Measurements from ENCODE around the gene SULT1A1. TPM values are rescaled to one million over a fixed set of nuclear protein-coding genes. Genes with fewer than 3 reads are reported as not detected.

SULT1A1 gene
- total and polyA plus RNA-seq, 2 of the 13 experiments (the other 11 are each of a cell fraction or from before 2014, with no cell fraction given), result 114 to 147 TPM

DNA sequence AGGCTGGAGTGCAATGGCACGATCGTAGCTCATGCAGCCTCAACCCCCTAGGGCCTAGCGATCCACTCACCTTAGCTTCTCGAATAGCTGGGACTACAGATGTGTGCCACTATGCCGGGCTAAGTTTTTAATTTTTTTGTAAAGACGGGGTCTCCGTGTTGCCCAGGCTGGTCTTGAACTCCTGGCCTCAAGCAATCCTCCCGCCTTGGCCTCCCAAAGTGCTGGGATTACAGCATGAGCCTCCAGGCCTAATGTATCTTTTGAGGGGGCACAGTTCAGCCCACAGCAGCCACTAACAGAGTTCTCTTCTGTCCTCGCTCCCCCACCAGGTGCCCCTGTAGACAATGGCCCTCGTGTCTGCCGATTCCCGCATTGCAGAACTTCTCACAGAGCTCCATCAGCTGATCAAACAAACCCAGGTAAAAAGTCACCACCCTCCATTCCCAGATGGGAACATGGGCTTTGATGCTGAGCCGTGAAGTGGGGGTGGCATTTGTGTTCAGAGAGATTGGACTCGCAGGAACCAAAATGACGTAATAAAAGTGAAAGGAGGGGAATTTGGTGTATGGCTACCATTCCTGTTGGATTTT, 29.0 kb downstream of the SULT1A1 start (continued):
- TF ChIP-seq MYPOP (CRISPR knock-in tag; IDR thresholded peaks at IDR 0.05), result no peak
- no peak for TF ChIP-seq MAFF (IDR thresholded peaks at IDR 0.05; ENCODE audit: low read depth, low read length)
- TF ChIP-seq SP2 (CRISPR knock-in tag; IDR thresholded peaks at IDR 0.05), result no peak
- TF ChIP-seq, protein P1, sequence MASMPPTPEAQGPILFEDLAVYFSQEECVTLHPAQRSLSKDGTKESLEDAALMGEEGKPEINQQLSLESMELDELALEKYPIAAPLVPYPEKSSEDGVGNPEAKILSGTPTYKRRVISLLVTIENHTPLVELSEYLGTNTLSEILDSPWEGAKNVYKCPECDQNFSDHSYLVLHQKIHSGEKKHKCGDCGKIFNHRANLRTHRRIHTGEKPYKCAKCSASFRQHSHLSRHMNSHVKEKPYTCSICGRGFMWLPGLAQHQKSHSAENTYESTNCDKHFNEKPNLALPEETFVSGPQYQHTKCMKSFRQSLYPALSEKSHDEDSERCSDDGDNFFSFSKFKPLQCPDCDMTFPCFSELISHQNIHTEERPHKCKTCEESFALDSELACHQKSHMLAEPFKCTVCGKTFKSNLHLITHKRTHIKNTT (CRISPR knock-in tag; IDR thresholded peaks at IDR 0.05), result no peak
- no peak for TF ChIP-seq DMAP1 (CRISPR knock-in tag; IDR thresholded peaks at IDR 0.05)
- peak; percentile 40; the same call in 1 of the 2 replicates for TF ChIP-seq TCF7 (IDR thresholded peaks at IDR 0.05; ENCODE audit: low read depth)
- TF ChIP-seq SOX13 (IDR thresholded peaks at IDR 0.05), result no peak
- peak in 1 of 2 experiments; percentile 80; a peak in 2 of 4 replicates for TF ChIP-seq SOX13 (CRISPR knock-in tag; conservative IDR thresholded peaks at IDR 0.05 in 1 of 2, IDR thresholded peaks at IDR 0.05 in 1 of 2)
- TF ChIP-seq ZNF704 (CRISPR knock-in tag; IDR thresholded peaks at IDR 0.05; ENCODE audit: borderline replicate concordance), result no peak
- no peak for TF ChIP-seq ZNF256 (CRISPR knock-in tag; conservative IDR thresholded peaks at IDR 0.05)
- no peak for TF ChIP-seq ZNF431 (CRISPR knock-in tag; IDR thresholded peaks at IDR 0.05; ENCODE audit: borderline replicate concordance, low read depth)
- TF ChIP-seq, protein P2, sequence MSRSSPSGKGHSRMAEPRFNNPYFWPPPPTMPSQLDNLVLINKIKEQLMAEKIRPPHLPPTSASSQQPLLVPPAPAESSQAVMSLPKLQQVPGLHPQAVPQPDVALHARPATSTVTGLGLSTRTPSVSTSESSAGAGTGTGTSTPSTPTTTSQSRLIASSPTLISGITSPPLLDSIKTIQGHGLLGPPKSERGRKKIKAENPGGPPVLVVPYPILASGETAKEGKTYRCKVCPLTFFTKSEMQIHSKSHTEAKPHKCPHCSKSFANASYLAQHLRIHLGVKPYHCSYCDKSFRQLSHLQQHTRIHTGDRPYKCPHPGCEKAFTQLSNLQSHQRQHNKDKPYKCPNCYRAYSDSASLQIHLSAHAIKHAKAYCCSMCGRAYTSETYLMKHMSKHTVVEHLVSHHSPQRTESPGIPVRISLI (CRISPR knock-in tag; IDR thresholded peaks at IDR 0.05; ENCODE audit: borderline replicate concordance), result no peak
- TF ChIP-seq TSC22D2 (CRISPR knock-in tag; IDR thresholded peaks at IDR 0.05; ENCODE audit: borderline replicate concordance), result no peak
- no peak for TF ChIP-seq ZNF441 (CRISPR knock-in tag; IDR thresholded peaks at IDR 0.05; ENCODE audit: borderline replicate concordance)
- TF ChIP-seq ZNF709 (CRISPR knock-in tag; IDR thresholded peaks at IDR 0.05), result no peak
- TF ChIP-seq, protein P3, sequence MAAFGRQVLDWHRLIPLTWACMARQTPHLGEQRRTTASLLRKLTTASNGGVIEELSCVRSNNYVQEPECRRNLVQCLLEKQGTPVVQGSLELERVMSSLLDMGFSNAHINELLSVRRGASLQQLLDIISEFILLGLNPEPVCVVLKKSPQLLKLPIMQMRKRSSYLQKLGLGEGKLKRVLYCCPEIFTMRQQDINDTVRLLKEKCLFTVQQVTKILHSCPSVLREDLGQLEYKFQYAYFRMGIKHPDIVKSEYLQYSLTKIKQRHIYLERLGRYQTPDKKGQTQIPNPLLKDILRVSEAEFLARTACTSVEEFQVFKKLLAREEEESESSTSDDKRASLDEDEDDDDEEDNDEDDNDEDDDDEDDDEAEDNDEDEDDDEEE (CRISPR knock-in tag; IDR thresholded peaks at IDR 0.05), result no peak
- TF ChIP-seq ZMAT5 (CRISPR knock-in tag; IDR thresholded peaks at IDR 0.05; ENCODE audit: borderline replicate concordance, low read depth), result no peak
- TF ChIP-seq ARNT (IDR thresholded peaks at IDR 0.05), result no peak
- TF ChIP-seq ZNF160 (CRISPR knock-in tag; IDR thresholded peaks at IDR 0.05), result no peak
- TF ChIP-seq, protein P4, sequence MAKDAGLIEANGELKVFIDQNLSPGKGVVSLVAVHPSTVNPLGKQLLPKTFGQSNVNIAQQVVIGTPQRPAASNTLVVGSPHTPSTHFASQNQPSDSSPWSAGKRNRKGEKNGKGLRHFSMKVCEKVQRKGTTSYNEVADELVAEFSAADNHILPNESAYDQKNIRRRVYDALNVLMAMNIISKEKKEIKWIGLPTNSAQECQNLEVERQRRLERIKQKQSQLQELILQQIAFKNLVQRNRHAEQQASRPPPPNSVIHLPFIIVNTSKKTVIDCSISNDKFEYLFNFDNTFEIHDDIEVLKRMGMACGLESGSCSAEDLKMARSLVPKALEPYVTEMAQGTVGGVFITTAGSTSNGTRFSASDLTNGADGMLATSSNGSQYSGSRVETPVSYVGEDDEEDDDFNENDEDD (CRISPR knock-in tag; IDR thresholded peaks at IDR 0.05; ENCODE audit: borderline replicate concordance), result no peak
- no peak for TF ChIP-seq ZBTB46 (CRISPR knock-in tag; IDR thresholded peaks at IDR 0.05; ENCODE audit: borderline replicate concordance)
